HG02973 (cell line): Measurements from ENCODE around the gene LRRC71.

Source experiments
- ATAC-seq: cut with Tn5 transposase; IDR thresholded peaks from one replicate; pipeline ENCODE4 v1.9.1; 2021; ENCODE audit warnings: moderate library complexity; ENCODE audit not compliant: unreplicated experiment

LRRC71 gene

DNA sequence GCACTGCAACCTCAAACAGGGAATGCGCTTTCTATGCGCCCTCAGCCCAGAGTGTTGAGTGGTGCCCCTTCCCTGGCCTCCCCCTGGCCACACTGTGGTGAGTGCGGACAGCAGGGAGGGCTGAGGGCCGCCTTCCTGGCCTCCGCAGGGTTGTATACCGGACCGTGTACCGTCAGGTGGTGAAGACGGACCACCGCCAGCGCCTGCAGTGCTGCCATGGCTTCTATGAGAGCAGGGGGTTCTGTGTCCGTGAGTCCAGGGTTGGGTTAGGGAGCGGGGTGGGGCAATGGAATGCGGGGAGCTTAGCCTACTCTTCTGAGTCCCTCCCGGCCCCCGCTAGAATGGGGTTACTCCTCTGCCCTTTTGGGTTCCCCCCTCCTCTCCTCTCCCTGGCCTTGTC, 15.3 kb upstream of the LRRC71 start:
- ATAC-seq: no peak

- ATAC-seq: no peak
Observed at GRCh38 chr1:156905651-156906050, 14.8 kb upstream of the LRRC71 start.

- no peak for ATAC-seq
Observed at GRCh38 chr1:156906206-156906906, 14.1 kb upstream of the LRRC71 start.

GRCh38 chr1:156908541-156908940, 11.9 kb upstream of the LRRC71 start:
- no peak for ATAC-seq

DNA sequence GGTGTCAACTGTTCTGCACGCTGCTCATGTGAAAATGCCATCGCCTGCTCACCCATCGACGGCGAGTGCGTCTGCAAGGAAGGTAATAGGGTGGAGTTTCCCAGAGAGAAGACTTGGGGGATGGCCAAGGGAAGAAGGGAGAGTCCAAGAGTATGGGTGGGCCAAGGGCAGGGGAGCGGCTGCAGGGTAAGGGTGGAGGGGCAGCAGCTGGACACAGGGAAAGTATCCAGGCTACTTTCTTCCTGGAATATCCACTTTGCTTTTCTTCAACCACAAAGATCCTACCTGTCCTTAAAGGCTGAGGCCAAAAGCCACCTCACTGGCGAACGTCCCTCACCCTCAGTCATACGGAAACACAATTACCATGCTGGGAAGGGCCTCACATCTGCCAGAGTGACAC, 11.5 kb upstream of the LRRC71 start:
- no peak for ATAC-seq

DNA sequence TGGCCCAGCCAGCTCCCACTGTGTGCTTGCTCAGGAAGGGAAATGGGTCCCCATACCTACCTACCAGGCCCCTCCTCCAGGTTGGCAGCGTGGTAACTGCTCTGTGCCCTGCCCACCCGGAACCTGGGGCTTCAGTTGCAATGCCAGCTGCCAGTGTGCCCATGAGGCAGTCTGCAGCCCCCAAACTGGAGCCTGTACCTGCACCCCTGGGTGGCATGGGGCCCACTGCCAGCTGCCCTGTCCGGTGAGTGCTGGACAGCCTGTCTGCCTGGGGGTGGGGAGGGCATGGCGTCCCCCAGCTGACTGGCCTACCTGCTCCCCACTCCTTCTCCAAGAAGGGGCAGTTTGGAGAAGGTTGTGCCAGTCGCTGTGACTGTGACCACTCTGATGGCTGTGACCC, 10.8 kb upstream of the LRRC71 start:
- ATAC-seq: no peak

GRCh38 chr1:156910309-156910782, 10.1 kb upstream of the LRRC71 start:
- ATAC-seq: no peak

- no peak for ATAC-seq
Observed at GRCh38 chr1:156911577-156912298, 8.7 kb upstream of the LRRC71 start.

- ATAC-seq: no peak
Observed at GRCh38 chr1:156912310-156912709, 8.1 kb upstream of the LRRC71 start.

DNA sequence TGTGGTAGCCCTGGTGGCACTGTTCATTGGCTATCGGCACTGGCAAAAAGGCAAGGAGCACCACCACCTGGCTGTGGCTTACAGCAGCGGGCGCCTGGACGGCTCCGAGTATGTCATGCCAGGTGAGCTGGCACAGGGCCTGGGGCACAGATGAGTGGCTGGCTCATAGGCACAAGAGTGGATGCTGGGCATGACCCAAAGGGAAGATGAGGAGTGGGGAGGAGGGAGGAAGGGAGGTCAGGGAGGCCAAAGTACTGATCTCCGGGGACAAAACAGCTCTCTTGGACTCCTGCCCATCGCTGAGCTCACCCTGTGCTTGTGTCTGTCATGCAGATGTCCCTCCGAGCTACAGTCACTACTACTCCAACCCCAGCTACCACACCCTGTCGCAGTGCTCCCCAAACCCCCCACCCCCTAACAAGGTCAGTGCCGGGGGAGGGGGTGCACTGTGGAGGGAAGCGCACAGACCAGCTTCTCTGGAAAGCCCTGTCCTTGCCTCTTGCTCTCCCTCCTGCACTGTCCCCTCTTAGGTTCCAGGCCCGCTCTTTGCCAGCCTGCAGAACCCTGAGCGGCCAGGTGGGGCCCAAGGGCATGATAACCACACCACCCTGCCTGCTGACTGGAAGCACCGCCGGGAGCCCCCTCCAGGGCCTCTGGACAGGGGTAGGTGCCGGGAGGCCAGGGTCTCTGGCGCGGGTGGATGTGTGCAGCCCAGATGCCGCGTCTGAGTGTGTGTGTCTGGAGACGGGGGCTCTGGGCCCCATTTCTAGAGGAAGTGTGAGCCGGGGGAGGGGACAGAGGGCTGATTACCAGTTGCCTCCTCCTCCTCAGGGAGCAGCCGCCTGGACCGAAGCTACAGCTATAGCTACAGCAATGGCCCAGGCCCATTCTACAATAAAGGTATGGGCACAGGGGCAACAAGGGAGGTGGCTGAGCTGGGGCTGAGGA, 7.3 kb upstream of the LRRC71 start:
- ATAC-seq: no peak

DNA sequence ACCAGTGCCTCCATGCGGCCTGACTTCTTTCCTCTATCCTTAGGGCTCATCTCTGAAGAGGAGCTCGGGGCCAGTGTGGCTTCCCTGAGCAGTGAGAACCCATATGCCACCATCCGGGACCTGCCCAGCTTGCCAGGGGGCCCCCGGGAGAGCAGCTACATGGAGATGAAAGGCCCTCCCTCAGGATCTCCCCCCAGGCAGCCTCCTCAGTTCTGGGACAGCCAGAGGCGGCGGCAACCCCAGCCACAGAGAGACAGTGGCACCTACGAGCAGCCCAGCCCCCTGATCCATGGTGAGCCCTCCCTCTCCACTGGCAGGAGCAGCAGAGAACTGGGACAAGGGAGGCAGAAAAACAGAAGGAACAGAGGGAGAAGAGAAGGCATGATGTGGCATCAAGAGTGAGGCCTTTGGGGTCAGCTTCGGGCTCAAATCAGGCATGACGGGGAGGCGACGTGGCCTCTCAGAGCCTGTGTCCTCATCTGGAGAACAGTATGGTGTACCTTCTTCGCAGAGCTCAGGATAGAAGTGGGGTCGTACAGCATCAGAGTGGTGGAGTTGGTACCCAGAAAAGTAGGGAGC, 6.5 kb upstream of the LRRC71 start:
- ATAC-seq: no peak

- ATAC-seq: no peak
Observed at GRCh38 chr1:156914440-156914856, 6.0 kb upstream of the LRRC71 start.

- ATAC-seq: no peak
Observed at GRCh38 chr1:156921053-156921529, 659 bp downstream of the LRRC71 start.

- no peak for ATAC-seq
Observed at GRCh38 chr1:156922986-156923669, 2.7 kb downstream of the LRRC71 start.

GRCh38 chr1:156923670-156924477, 3.4 kb downstream of the LRRC71 start:
- ATAC-seq: no peak

DNA sequence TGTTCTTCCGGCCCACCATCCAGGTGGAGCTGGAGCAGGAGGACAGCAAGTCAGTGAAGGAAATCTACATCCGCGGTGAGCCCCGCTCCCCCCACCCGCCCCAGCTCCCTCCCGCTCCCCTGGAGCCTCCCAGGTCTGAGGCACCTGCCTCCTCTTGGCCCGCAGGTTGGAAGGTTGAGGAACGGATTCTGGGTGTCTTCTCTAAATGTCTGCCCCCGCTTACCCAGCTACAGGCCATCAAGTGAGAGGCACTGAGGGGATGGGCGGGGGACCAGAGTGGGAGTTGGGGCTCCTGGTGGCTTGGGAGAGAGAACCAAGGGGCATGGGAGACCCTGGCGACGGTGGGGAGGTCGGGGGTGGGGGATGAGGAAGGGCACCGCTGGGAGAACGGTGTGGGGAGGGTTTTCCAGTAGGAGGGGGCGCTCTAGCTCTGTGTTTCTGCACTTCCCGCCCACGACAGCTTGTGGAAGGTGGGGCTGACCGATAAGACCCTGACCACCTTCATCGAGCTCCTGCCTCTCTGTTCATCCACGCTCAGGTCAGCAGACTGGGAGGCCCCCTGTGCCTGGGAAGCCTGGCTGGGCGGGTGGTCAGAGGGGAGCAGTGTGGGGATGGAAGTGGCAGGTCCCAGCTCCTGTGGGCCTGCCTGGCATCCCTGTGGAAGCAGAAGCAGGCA, 4.2 kb downstream of the LRRC71 start:
- no peak for ATAC-seq

DNA sequence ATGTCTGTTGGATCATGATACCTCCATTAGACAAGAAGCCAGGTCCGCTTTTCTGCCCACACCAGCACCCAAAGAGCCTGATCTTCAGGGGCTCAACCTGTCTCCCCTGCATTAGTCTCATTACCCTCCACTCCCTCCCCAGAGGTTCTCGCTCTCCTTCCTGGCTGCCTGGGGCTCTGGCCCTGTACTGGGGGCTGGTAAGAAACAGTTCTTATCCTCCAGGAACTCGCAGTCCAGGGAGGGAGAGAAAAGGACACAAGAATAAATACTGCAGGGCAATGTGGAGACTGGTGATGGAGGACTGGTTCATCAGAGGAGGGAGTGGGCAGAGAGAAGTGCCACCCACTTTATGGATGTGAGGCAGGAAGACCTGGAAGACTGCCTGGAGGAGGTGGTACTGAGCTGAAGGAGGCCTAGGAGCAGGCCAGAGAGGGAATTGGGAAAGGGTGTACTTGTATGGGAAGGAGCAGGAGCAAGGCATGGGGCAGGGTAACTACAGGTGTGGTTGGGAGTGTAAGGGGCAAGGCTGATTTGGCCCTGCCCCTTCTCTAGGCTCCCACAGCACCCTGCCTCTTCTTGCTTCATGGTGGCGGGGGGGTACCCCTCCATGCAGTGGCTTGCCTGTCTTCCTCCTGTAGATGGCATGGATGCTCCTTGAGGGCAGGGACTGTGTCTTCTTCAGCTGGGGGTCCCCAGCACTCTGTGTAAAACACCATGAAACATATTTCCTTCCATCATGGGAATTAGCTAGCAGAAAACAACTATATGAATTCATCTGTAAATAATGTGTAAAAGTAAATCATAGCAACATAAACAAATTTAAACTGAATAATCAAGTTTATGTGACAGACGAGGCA, 5.0 kb downstream of the LRRC71 start:
- ATAC-seq: no peak

DNA sequence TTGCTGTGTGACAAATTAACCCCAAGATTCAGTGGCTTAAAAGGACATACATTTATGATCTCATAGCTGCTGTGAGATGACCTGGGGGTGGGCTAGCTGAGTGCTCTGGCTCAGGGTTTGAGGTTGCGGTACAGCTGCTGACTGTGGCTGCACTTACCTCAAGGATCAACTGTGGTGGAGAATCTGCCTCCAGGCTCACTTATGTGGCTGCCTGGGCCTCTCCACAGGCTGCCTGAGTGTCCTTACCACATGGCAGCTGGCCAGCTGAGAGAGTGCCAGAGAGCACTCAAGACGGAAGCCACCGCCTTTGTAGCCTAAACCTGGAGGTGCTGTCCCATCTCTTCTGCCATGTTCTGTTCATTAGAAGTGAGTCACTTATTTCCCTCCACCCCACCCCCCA, 5.7 kb downstream of the LRRC71 start:
- ATAC-seq: no peak
